MCF 10A (cell line): ENCODE measurements around the gene PAK6. TPM values are rescaled to one million over a fixed set of nuclear protein-coding genes. Genes with fewer than 3 reads are reported as not detected.

ENCODE experiments used
- BruUV-seq: library from RNA; stranded (reverse); fragments of 400-500 nt; replicated peaks from 2 replicates; lab custom pipeline; 2021; lab: Mats Ljungman, UMichigan
- CTCF ChIA-PET: fragments of 300-600 bp; sonication (Branson Sonifier 250); formaldehyde crosslinking; extraction: SDS; loops from one replicate; lab custom pipeline; 2021; ENCODE audit warnings: antibody characterized with exemption, inconsistent platforms; lab: Yijun Ruan, JAX
- POLR2A ChIA-PET: fragments of 300-600, 350-650 bp; sonication (Branson Sonifier 250); formaldehyde crosslinking; extraction: SDS; loops from one replicate; lab custom pipeline; 2020; ENCODE audit warnings: antibody characterized with exemption, inconsistent platforms; lab: Yijun Ruan, JAX
- DNase-seq: peaks from one replicate; pipeline ENCODE4 v3.0.0-alpha.2; 2018; ENCODE audit not compliant: unreplicated experiment
- H3K27ac Mint-ChIP-seq: one replicate; pipeline ENCODE4 v1.8.0; 2022; ENCODE audit warnings: mild to moderate bottlenecking, low read depth, mixed read lengths; ENCODE audit not compliant: unreplicated experiment
- H3K27me3 Mint-ChIP-seq: one replicate; pipeline ENCODE4 v1.8.0; 2022; ENCODE audit warnings: mixed read lengths; ENCODE audit not compliant: insufficient read depth, unreplicated experiment
- H3K36me3 Mint-ChIP-seq: one replicate; pipeline ENCODE4 v1.8.0; 2022; ENCODE audit warnings: mild to moderate bottlenecking, moderate library complexity, mixed read lengths; ENCODE audit not compliant: insufficient read depth, unreplicated experiment
- H3K4me1 Mint-ChIP-seq: one replicate; pipeline ENCODE4 v1.8.0; 2022; ENCODE audit warnings: mixed read lengths; ENCODE audit not compliant: insufficient read depth, unreplicated experiment
- H3K4me3 Mint-ChIP-seq: one replicate; pipeline ENCODE4 v1.8.0; 2022; ENCODE audit warnings: mild to moderate bottlenecking, moderate library complexity, mixed read lengths; ENCODE audit not compliant: unreplicated experiment
- H3K9me3 Mint-ChIP-seq: one replicate; pipeline ENCODE4 v1.8.0; 2022; ENCODE audit warnings: mixed read lengths; ENCODE audit not compliant: unreplicated experiment
- intact Hi-C: fragments of 100-400 bp; cut with micrococcal nuclease; formaldehyde crosslinking; loops from 2 replicates; pipeline ENCODE4 v1.14.1; 2022
- total RNA-seq: library from RNA; stranded (reverse); gene quantifications from 2 replicates; pipeline ENCODE4 v1.2.3, GENCODE V29; 2022
- TF ChIP-seq, protein P1 (sequence below): fragments of 200-600 bp; IDR thresholded peaks from one replicate; pipeline ENCODE4 v1.8.0; 2022; ENCODE audit warnings: antibody characterized with exemption, mild to moderate bottlenecking; ENCODE audit not compliant: unreplicated experiment

Gene PAK6
- total RNA-seq, 1 experiment from 2014 or later = 9.3 TPM

DNA sequence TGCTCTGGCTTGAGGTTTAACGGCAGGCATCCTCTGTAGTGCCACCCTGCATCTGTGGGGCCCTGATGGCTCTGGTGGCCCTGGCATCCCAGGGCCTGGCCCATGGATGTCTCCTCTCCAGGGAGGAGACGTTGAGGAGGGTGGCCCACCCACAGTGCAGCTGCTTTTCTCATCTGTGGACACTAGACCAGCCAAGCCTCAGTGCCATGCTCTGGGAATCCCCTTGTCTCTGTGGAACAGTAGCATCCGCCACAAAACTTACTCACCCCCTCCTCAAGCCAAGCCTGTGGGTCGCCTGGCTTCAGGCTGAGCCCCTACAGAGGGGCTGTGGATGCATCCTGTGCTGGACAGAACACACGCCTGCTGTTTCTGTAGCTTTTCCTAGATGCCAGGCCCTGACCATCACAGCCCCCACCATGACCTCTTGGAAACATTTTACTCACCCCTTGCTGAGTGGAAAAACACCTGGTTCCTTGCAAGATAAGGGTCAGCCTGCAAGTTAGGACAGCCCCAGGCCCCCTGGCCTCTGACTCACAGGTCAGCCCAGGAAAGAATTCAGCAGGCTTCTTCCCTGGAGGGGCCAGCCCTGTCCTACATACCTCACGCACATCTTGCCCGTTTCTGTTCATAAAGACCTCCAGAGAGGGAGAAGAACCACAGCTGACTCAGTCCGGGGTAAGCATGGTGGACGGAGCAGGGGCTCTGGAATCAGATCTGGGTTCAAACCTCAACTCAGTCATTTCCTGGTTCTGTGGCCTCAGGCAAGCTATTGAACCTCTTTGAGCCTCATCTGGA is 19.0 kb downstream of the PAK6 start:
- TF ChIP-seq, protein P1, sequence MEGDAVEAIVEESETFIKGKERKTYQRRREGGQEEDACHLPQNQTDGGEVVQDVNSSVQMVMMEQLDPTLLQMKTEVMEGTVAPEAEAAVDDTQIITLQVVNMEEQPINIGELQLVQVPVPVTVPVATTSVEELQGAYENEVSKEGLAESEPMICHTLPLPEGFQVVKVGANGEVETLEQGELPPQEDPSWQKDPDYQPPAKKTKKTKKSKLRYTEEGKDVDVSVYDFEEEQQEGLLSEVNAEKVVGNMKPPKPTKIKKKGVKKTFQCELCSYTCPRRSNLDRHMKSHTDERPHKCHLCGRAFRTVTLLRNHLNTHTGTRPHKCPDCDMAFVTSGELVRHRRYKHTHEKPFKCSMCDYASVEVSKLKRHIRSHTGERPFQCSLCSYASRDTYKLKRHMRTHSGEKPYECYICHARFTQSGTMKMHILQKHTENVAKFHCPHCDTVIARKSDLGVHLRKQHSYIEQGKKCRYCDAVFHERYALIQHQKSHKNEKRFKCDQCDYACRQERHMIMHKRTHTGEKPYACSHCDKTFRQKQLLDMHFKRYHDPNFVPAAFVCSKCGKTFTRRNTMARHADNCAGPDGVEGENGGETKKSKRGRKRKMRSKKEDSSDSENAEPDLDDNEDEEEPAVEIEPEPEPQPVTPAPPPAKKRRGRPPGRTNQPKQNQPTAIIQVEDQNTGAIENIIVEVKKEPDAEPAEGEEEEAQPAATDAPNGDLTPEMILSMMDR = no peak
- Mint-ChIP-seq H3K27ac (no peak overlapping the region), H3K27me3 (no peaks in the 10 kb centered on the region), H3K4me3 (no peak overlapping the region), H3K9me3 (no peaks in the 10 kb centered on the region), H3K4me1 (no peaks in the 10 kb centered on the region), H3K36me3 (peaks cover 32% of the 10 kb centered on the region)
- no peak for DNase-seq
- CTCF ChIA-PET = interaction anchor here (1.0 to 4.2 kb wide), 6 partner anchors 13 to 40 kb away, joined by 3 to 32 read pairs (median 6); no protein-coding TSS in a partner anchor
- intact Hi-C loops = no loop called here
- no TSS peak for BruUV-seq
- POLR2A ChIA-PET = no interaction called here

- no peak overlapping the region for H3K27ac Mint-ChIP-seq
- TF ChIP-seq, protein P1 = no peak
- DNase-seq = no peak
- H3K9me3 Mint-ChIP-seq = no peaks in the 10 kb centered on the region
- H3K4me3 Mint-ChIP-seq = no peak overlapping the region
- POLR2A ChIA-PET = interaction anchor here (0.9 kb wide), 1 partner anchor 18 kb away, joined by 3 read pairs; no protein-coding TSS in a partner anchor
- H3K36me3 Mint-ChIP-seq = peaks cover 25% of the 10 kb centered on the region
- no peaks in the 10 kb centered on the region for H3K27me3 Mint-ChIP-seq
- intact Hi-C loops = no loop called here
- H3K4me1 Mint-ChIP-seq = no peaks in the 10 kb centered on the region
- CTCF ChIA-PET = interaction anchor here (1.0 to 2.8 kb wide), 3 partner anchors 14 to 16 kb away, joined by 5 to 14 read pairs (median 8); no protein-coding TSS in a partner anchor
- no TSS peak for BruUV-seq
These were observed 19.7 kb downstream of the PAK6 start for GRCh38 chr15:40258544-40258943.

DNA sequence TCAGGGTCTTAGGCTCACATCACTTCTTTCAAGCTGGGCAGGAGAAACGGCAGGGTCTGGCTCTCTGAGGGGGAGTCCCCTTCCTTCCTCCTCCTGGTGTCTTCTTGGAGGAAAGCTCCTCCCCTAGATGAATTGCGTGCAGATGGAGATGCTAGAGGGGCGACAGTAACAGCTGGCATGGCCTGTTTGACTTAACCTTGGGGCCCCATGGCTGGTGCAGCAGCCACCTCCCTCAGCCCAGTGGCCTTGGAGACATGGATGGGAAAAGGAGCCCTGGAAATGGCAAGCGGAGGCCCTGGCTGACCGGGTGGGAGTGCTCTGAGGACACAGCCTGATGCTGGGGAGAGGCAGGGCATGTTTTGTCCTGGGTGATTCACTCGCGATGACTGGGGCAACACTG is 20.2 kb downstream of the PAK6 start:
- H3K36me3 Mint-ChIP-seq = peaks cover 21% of the 10 kb centered on the region
- no peaks in the 10 kb centered on the region for H3K9me3 Mint-ChIP-seq
- ChIA-PET CTCF (interaction anchor here (0.6 to 2.8 kb wide), 3 partner anchors 14 to 40 kb away, joined by 3 to 14 read pairs (median 8); no protein-coding TSS in a partner anchor), POLR2A (interaction anchor here (0.9 kb wide), 1 partner anchor 18 kb away, joined by 3 read pairs; no protein-coding TSS in a partner anchor)
- DNase-seq = no peak
- TF ChIP-seq, protein P1 = no peak
- H3K4me1 Mint-ChIP-seq = no peaks in the 10 kb centered on the region
- H3K4me3 Mint-ChIP-seq = no peak overlapping the region
- no TSS peak for BruUV-seq
- no peaks in the 10 kb centered on the region for H3K27me3 Mint-ChIP-seq
- intact Hi-C loops = no loop called here
- H3K27ac Mint-ChIP-seq = no peak overlapping the region

DNA sequence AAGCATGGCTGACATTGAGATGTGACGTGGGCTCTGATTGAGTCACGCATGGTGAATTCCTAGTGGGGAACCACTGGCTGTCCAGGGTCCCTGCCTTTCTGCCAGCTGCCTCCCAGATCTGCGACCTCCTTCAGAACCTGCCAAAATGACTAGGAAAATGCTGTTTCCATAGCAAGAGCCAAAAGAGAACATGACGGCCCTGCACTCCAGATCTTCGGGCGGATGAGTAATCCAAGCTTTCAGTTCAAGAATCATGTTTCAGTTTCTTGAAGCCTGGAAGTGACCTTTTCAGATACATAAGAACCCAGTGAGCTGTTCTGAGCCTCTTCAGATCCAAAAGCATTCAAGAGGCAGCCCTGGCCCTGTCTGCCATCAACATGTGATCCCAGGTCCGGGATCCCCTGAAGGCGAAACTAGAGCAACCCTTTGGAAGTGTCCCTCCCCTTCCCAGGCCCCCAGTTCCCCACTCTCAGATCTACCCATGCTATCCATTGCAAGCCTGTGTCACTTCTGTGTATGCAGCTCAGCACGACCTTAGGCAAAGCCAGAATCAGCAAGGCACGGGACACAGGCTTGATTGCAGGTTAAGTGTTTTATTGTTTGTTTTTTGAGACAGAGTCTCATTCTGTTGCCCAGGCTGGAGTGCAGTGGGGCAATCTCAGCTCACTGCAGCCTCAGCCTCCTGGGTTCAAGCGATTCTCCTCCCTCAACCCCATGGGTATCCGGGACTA is 24.3 kb downstream of the PAK6 start:
- POLR2A ChIA-PET = interaction anchor here (0.6 kb wide), 1 partner anchor 222 kb away, joined by 3 read pairs; no protein-coding TSS in a partner anchor
- intact Hi-C loops = no loop called here
- H3K27me3 Mint-ChIP-seq = no peaks in the 10 kb centered on the region

More for the DNA sequence above, 24.3 kb downstream of the PAK6 start:
- CTCF ChIA-PET = interaction anchor here (0.9 to 5.4 kb wide), 5 partner anchors 9 to 218 kb away, joined by 3 to 35 read pairs (median 9); no protein-coding TSS in a partner anchor
- TF ChIP-seq, protein P1 = no peak
- no peak for DNase-seq
- Mint-ChIP-seq H3K36me3 (peaks cover 40% of the 10 kb centered on the region), H3K4me3 (no peak overlapping the region), H3K4me1 (peaks cover 7% of the 10 kb centered on the region), H3K9me3 (no peaks in the 10 kb centered on the region), H3K27ac (no peak overlapping the region)
- no TSS peak for BruUV-seq
